Measurements from ENCODE around the gene GJB5. TPM values are rescaled to one million over a fixed set of nuclear protein-coding genes. Genes with fewer than 3 reads are reported as not detected.

GJB5 gene
- polyA plus RNA-seq, 1 donor (not counting 4 experiments of a cell fraction or from before 2014, with no cell fraction given): 169 TPM

DNA sequence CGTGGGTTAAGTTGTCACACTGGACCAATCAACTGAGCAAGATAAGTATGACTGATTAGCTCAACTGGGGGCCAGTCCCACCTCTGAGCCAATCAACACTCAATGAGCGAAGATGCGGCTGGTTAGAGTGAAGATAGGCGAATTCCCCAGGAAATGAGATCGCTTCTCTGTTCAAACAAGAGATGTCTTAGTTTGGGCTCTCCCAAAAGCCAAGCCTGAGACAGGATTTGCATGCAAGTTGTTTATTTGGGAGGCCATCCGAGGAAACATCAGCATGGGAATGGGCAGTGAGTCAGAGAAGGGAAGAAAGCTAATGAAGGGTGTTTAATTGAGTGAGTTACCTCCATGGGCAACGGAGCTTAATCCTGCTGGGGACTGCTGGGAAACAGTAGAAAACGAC lies 4.9 kb upstream of the GJB5 start:
- Histone ChIP-seq H3K9me3 (ENCODE audit: control insufficient read depth, low read depth, low read length) (peaks cover 5% of the 10 kb centered on the region), H3K79me2 (ENCODE audit: control insufficient read depth, insufficient read depth, low read length) (peaks cover 4% of the 10 kb centered on the region)
- no peak for FAIRE-seq

DNA sequence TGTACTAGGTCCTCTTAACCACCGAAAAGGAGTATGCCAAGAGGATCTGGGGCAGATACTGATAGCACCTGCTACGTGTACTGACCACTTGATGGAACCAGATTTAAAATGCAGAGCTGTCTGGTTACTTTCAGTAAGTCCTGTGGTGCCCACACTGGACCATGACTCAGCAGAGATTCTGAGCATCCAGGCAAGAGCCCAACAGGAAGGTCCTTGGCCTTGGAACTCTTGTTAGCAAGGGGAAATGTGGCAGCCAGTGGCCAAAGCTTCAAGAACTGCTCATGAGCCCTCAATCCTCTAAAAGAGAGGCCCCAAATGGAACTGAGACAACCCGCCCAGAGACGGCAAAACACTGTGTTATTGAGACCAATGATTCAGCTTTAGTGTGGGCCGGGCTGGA lies 4.2 kb upstream of the GJB5 start:
- Histone ChIP-seq H3K36me3 (ENCODE audit: control insufficient read depth in 2 of 2, extremely low read depth in 1 of 2, insufficient read depth in 2 of 2, low read length in 2 of 2) (no peaks in the 10 kb centered on the region), H3K4me1 (ENCODE audit: control insufficient read depth, extremely low read depth, insufficient read depth, low read length) (peaks cover 17% of the 10 kb centered on the region), H3K27me3 (ENCODE audit: control insufficient read depth, extremely low read depth, insufficient read depth, low read length) (no peaks in the 10 kb centered on the region), H3K9me3 (ENCODE audit: control insufficient read depth, low read depth, low read length) (peaks cover 5% of the 10 kb centered on the region), H3K79me2 (ENCODE audit: control insufficient read depth, insufficient read depth, low read length) (peaks cover 6% of the 10 kb centered on the region), H3K4me3 (ENCODE audit: control insufficient read depth in 2 of 3, extremely low read depth in 1 of 3, insufficient read depth in 2 of 3, low read depth in 1 of 3, low read length in 3 of 3) (no peak overlapping the region), H2AFZ (ENCODE audit: control insufficient read depth, low read length) (no peak overlapping the region), H3K27ac (ENCODE audit: control insufficient read depth, insufficient read depth, low read length) (no peak overlapping the region), H3K9ac (ENCODE audit: control insufficient read depth, extremely low read depth, insufficient read depth, low read length) (no peak overlapping the region), H3K9me1 (ENCODE audit: control insufficient read depth, extremely low read depth, insufficient read depth, low read length) (no peaks in the 10 kb centered on the region), H3K4me2 (ENCODE audit: control insufficient read depth, extremely low read depth, insufficient read depth, low read depth, low read length) (no peak overlapping the region), H4K20me1 (ENCODE audit: control insufficient read depth, extremely low read depth, insufficient read depth, low read length) (no peaks in the 10 kb centered on the region)
- dilution Hi-C loops (cut with MboI; ENCODE audit: extremely low pct_ligation_motif_present, low sequenced_read_pairs): no loop called here
- TF ChIP-seq, protein P1, sequence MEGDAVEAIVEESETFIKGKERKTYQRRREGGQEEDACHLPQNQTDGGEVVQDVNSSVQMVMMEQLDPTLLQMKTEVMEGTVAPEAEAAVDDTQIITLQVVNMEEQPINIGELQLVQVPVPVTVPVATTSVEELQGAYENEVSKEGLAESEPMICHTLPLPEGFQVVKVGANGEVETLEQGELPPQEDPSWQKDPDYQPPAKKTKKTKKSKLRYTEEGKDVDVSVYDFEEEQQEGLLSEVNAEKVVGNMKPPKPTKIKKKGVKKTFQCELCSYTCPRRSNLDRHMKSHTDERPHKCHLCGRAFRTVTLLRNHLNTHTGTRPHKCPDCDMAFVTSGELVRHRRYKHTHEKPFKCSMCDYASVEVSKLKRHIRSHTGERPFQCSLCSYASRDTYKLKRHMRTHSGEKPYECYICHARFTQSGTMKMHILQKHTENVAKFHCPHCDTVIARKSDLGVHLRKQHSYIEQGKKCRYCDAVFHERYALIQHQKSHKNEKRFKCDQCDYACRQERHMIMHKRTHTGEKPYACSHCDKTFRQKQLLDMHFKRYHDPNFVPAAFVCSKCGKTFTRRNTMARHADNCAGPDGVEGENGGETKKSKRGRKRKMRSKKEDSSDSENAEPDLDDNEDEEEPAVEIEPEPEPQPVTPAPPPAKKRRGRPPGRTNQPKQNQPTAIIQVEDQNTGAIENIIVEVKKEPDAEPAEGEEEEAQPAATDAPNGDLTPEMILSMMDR (optimal IDR thresholded peaks at IDR 0.05 in 1 of 3, IDR thresholded peaks at IDR 0.05 in 1 of 3, conservative IDR thresholded peaks at IDR 0.05 in 1 of 3; ENCODE audit: extremely low read depth in 1 of 3, insufficient read depth in 2 of 3, low read length in 3 of 3): no peak
- no peak for TF ChIP-seq EZH2 (IDR thresholded peaks at IDR 0.05; ENCODE audit: low read length)
- FAIRE-seq: no peak
- DNase-seq (ENCODE audit: low read depth, low spot score): no peak

More for the DNA sequence above, 4.9 kb upstream of the GJB5 start:
- peaks cover 16% of the 10 kb centered on the region for H3K4me1 ChIP-seq (ENCODE audit: control insufficient read depth, extremely low read depth, insufficient read depth, low read length)
- H2AFZ ChIP-seq (ENCODE audit: control insufficient read depth, low read length): no peak overlapping the region
- dilution Hi-C loops (cut with MboI; ENCODE audit: extremely low pct_ligation_motif_present, low sequenced_read_pairs): no loop called here
- DNase-seq (ENCODE audit: low read depth, low spot score): no peak
- H3K9ac ChIP-seq (ENCODE audit: control insufficient read depth, extremely low read depth, insufficient read depth, low read length): no peak overlapping the region
- H4K20me1 ChIP-seq (ENCODE audit: control insufficient read depth, extremely low read depth, insufficient read depth, low read length): no peaks in the 10 kb centered on the region
- H3K4me2 ChIP-seq (ENCODE audit: control insufficient read depth, extremely low read depth, insufficient read depth, low read depth, low read length): no peak overlapping the region
- no peaks in the 10 kb centered on the region for H3K36me3 ChIP-seq (ENCODE audit: control insufficient read depth in 2 of 2, extremely low read depth in 1 of 2, insufficient read depth in 2 of 2, low read length in 2 of 2)
- TF ChIP-seq, protein P1 (optimal IDR thresholded peaks at IDR 0.05 in 1 of 3, IDR thresholded peaks at IDR 0.05 in 1 of 3, conservative IDR thresholded peaks at IDR 0.05 in 1 of 3; ENCODE audit: extremely low read depth in 1 of 3, insufficient read depth in 2 of 3, low read length in 3 of 3): no peak
- TF ChIP-seq EZH2 (IDR thresholded peaks at IDR 0.05; ENCODE audit: low read length): no peak
- no peak overlapping the region for H3K4me3 ChIP-seq (ENCODE audit: control insufficient read depth in 2 of 3, extremely low read depth in 1 of 3, insufficient read depth in 2 of 3, low read depth in 1 of 3, low read length in 3 of 3)
- H3K9me1 ChIP-seq (ENCODE audit: control insufficient read depth, extremely low read depth, insufficient read depth, low read length): no peaks in the 10 kb centered on the region
- no peak overlapping the region for H3K27ac ChIP-seq (ENCODE audit: control insufficient read depth, insufficient read depth, low read length)
- H3K27me3 ChIP-seq (ENCODE audit: control insufficient read depth, extremely low read depth, insufficient read depth, low read length): no peaks in the 10 kb centered on the region

Data from keratinocyte (primary cell).